Adipocyte (in vitro differentiated cells): ENCODE data around the gene TCERG1L.

Experiments used
- DNase-seq: peaks from one replicate; pipeline ENCODE4 v3.0.0-alpha.2; 2015; ENCODE audit warnings: low read depth
- H3K27me3 ChIP-seq: replicated peaks from 2 replicates; pipeline ENCODE4 v1.7.0; 2013; ENCODE audit warnings: mild to moderate bottlenecking, low read length, moderate library complexity; ENCODE audit not compliant: control insufficient read depth, insufficient read depth
- H3K36me3 ChIP-seq: 2 replicates; pipeline ENCODE4 v1.7.0; 2013; ENCODE audit warnings: low read length, mild to moderate bottlenecking, moderate library complexity; ENCODE audit not compliant: control insufficient read depth, insufficient read depth, severe bottlenecking
- H3K4me1 ChIP-seq: 2 replicates; pipeline ENCODE4 v1.7.0; 2013; ENCODE audit warnings: mild to moderate bottlenecking, low read length, moderate library complexity; ENCODE audit not compliant: control insufficient read depth, insufficient read depth
- H3K4me3 ChIP-seq: 2 replicates; pipeline ENCODE4 v1.7.0; 2013; ENCODE audit warnings: mild to moderate bottlenecking, low read length, moderate library complexity
- H3K9ac ChIP-seq: 2 replicates; pipeline ENCODE4 v1.7.0; 2013; ENCODE audit warnings: mild to moderate bottlenecking, low read length, moderate library complexity
- H3K9me3 ChIP-seq: 2 replicates; pipeline ENCODE4 v1.7.0; 2013; ENCODE audit warnings: mild to moderate bottlenecking, low read length, moderate library complexity; ENCODE audit not compliant: control insufficient read depth

TCERG1L gene

DNA sequence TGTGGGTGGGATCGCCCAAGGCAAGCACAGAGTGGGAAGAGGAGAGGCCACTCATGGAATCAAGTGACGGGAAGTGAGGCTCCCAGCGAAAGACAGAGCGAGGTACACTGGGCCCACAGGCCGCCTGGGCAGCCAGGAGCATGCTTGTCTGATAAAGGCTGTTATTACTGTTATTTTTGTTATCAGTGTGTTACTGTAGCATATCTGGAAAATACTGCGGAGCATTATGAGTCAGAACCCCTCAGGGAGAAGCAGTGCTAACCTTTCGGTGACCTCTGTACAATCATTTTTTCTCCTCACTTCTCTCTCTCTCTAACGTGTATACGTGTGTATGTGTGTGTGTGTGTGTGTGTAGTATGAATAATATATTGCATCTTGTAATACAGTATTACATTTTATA lies 3.8 kb upstream of the TCERG1L start:
- DNase-seq, result no peak
- Histone ChIP-seq H3K27me3 (peaks cover 50% of the 10 kb centered on the region), H3K9ac (no peak overlapping the region)

DNA sequence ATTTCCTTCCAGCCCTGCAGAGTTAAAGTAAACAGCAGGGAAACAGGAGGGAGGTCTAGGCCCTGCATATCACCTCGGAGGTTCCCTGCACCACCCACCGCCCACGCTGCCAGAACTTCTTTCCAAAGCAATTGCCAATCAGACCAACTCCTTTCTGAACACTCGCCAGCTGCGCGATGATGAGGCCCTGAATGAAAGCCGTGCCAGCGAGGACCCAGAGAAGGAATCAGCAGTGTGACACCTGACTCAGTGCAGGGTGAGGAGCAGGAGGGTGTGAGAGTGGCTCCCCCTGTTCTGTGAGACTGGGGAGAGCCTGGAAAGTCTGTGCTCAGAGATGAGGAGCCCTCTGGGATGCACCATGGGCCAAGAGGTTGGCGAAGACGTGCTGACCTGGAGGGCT lies 3.3 kb upstream of the TCERG1L start:
- no peak for DNase-seq
- Histone ChIP-seq H3K36me3 (no peaks in the 10 kb centered on the region), H3K4me3 (no peak overlapping the region), H3K27me3 (peaks cover 48% of the 10 kb centered on the region), H3K9me3 (no peaks in the 10 kb centered on the region), H3K4me1 (no peaks in the 10 kb centered on the region), H3K9ac (no peak overlapping the region)

More for the DNA sequence above, 3.8 kb upstream of the TCERG1L start:
- Histone ChIP-seq H3K4me1 (no peaks in the 10 kb centered on the region), H3K9me3 (no peaks in the 10 kb centered on the region), H3K36me3 (no peaks in the 10 kb centered on the region), H3K4me3 (no peak overlapping the region)

- Histone ChIP-seq H3K9ac (no peak overlapping the region), H3K4me1 (no peaks in the 10 kb centered on the region), H3K9me3 (no peaks in the 10 kb centered on the region), H3K27me3 (peaks cover 45% of the 10 kb centered on the region), H3K4me3 (no peak overlapping the region), H3K36me3 (no peaks in the 10 kb centered on the region)
- no peak for DNase-seq
These were observed 2.6 kb upstream of the TCERG1L start for GRCh38 chr10:131314148-131314547.

DNA sequence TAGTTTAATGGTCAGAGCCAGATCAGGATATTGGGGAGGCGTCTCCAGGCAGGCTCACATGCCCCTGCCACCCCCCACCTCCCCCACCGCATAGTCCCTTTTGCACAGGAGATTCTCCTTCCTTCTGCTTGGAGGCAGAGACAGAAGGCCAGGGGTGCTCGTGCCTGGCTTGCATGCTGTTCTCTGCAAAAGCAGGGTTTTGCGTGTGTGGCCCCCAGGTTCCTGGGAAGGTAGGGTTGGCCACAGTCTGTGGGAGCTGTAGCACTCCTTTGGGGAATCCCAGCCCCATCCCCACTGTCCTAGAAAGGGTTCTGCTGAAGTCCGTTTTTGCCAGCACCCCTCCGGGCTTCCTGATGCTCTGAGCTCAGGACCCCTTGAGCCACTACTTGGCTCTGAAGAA lies 1.9 kb upstream of the TCERG1L start:
- H3K9ac ChIP-seq, result no peak overlapping the region
- H3K4me1 ChIP-seq, result no peaks in the 10 kb centered on the region
- H3K9me3 ChIP-seq, result no peaks in the 10 kb centered on the region
- H3K27me3 ChIP-seq, result peaks cover 45% of the 10 kb centered on the region
- H3K4me3 ChIP-seq, result no peak overlapping the region
- no peak for DNase-seq
- no peaks in the 10 kb centered on the region for H3K36me3 ChIP-seq

GRCh38 chr10:131312478-131312836 lies 936 bp upstream of the TCERG1L start:
- H3K9me3 ChIP-seq, result no peaks in the 10 kb centered on the region
- H3K4me3 ChIP-seq, result no peak overlapping the region
- H3K36me3 ChIP-seq, result no peaks in the 10 kb centered on the region
- no peak for DNase-seq
- no peak overlapping the region for H3K9ac ChIP-seq
- H3K27me3 ChIP-seq, result peaks cover 42% of the 10 kb centered on the region
- H3K4me1 ChIP-seq, result no peaks in the 10 kb centered on the region

DNA sequence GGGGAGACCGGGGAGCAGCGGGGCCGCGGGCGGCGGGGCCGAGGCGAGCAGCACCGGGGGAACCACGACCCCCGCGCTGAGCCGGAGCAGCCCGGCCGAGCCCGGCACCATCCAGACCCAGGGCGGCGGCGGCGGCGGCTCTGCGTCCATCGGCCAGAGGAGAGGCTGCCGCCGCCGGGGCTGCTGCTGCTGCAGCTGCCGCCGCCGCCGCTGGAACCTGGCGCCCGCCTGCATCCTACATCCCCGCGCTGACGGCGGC lies 190 bp downstream of the TCERG1L start:
- H3K36me3 ChIP-seq, result no peaks in the 10 kb centered on the region
- no peak overlapping the region for H3K4me3 ChIP-seq
- peaks cover 38% of the 10 kb centered on the region for H3K27me3 ChIP-seq
- no peaks in the 10 kb centered on the region for H3K4me1 ChIP-seq
- no peak overlapping the region for H3K9ac ChIP-seq
- no peaks in the 10 kb centered on the region for H3K9me3 ChIP-seq
- no peak for DNase-seq

DNA sequence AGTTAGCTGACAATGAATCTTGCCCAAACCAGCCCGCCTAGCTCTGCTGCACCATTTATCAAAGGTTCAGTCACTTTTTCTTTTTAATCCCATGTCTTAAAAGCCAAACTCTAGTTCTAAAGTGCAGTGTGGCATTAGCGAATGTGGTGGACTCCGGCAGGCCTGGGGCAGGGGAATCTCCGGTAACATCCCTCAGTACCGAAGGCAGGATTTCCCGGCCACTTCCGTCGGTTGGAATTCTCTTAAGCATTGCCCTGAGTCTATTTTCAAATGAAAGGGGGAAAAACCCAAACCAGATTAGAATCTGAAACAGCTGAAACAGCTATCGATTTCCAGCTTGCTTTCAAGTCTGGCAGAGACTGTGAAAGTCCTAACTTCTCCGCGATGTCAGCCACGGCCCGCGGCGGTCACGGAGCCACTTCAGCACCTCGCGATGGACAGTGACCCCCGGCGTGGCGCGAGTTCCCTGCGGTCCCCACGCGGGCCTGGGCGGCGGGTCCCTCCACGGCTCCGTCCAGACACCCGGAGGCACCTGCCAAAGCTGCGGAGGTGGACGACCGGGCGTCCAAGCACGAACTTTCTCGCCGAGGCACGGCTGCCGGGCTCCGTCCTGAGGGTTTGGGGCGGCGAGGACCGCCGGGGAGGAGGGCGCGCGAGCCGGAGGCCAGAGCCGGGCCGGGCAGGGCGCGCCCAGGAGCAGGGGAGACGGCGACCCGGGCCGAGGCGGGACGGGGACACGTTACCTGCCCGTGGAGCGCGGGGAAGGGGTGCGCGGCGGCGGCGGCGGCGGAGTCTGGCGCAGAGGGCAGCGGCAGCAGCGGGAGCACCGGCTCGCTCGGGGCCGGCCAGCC lies 745 bp downstream of the TCERG1L start:
- Histone ChIP-seq H3K36me3 (no peaks in the 10 kb centered on the region), H3K9me3 (no peaks in the 10 kb centered on the region), H3K4me3 (no peak overlapping the region), H3K9ac (no peak overlapping the region), H3K4me1 (no peaks in the 10 kb centered on the region), H3K27me3 (peaks cover 33% of the 10 kb centered on the region)
- DNase-seq, result no peak

- Histone ChIP-seq H3K4me1 (no peaks in the 10 kb centered on the region), H3K4me3 (no peak overlapping the region), H3K36me3 (no peaks in the 10 kb centered on the region), H3K27me3 (peaks cover 33% of the 10 kb centered on the region), H3K9me3 (no peaks in the 10 kb centered on the region), H3K9ac (no peak overlapping the region)
- peak; percentile 1 for DNase-seq
These were observed 1.4 kb downstream of the TCERG1L start for GRCh38 chr10:131310142-131310541.

- H3K9me3 ChIP-seq, result peaks cover 30% of the 10 kb centered on the region
- H3K36me3 ChIP-seq, result no peaks in the 10 kb centered on the region
- DNase-seq, result no peak
- H3K27me3 ChIP-seq, result no peaks in the 10 kb centered on the region
- no peaks in the 10 kb centered on the region for H3K4me1 ChIP-seq
- no peak overlapping the region for H3K9ac ChIP-seq
- H3K4me3 ChIP-seq, result no peak overlapping the region
These were observed 11.0 kb downstream of the TCERG1L start for GRCh38 chr10:131300508-131300907.

- Histone ChIP-seq H3K4me3 (no peak overlapping the region), H3K36me3 (no peaks in the 10 kb centered on the region), H3K9ac (no peak overlapping the region), H3K9me3 (no peaks in the 10 kb centered on the region), H3K4me1 (no peaks in the 10 kb centered on the region), H3K27me3 (no peaks in the 10 kb centered on the region)
- no peak for DNase-seq
These were observed 20.7 kb downstream of the TCERG1L start for GRCh38 chr10:131290781-131291180.

DNA sequence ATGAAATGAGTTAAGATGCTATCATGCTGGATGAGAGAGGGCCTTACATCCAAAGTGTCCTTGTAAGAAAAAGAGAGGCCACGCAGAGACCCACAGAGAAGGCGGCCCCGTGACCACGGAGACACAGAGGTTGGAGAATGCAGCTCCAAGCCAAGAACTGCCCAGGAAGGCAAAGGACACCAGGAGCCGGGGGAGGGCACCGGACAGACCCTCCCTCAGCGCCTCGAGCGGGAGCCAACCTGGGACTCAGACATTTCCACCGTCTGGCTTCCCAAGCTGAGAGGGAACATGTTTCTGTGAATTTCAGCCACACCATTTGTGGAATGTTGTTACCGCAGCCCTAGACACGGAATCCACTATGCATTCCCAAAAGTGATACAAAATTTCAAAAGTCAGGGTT lies 22.9 kb downstream of the TCERG1L start:
- Histone ChIP-seq H3K4me1 (no peaks in the 10 kb centered on the region), H3K36me3 (no peaks in the 10 kb centered on the region), H3K4me3 (no peak overlapping the region), H3K9me3 (no peaks in the 10 kb centered on the region), H3K27me3 (no peaks in the 10 kb centered on the region), H3K9ac (no peak overlapping the region)
- no peak for DNase-seq

DNA sequence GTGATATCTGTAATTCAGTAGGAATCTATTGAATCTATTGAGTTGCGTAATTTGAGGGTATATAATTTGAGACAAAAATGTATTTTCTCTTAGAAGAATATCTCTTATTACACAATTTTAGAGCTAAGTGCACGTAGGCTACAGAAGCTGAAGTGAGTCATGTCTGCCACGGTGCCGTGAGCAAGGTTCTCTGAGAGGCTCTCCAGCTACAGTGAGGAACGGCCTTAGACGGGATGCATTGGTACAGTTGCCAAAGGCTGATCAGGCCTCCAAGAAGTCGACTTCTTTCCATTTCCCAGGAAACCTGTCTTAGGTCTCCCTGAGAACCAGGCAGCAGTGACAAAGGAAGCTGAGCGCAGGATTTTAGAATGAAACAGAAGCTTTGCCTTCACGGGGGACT lies 28.6 kb downstream of the TCERG1L start:
- H3K4me3 ChIP-seq, result no peak overlapping the region
- DNase-seq, result no peak
- no peaks in the 10 kb centered on the region for H3K36me3 ChIP-seq
- no peaks in the 10 kb centered on the region for H3K27me3 ChIP-seq
- H3K9ac ChIP-seq, result no peak overlapping the region
- no peaks in the 10 kb centered on the region for H3K9me3 ChIP-seq
- H3K4me1 ChIP-seq, result no peaks in the 10 kb centered on the region
